DOHH2 (cell line): ENCODE data around the gene ITPKA.

Experiments used
- H3F3A ChIP-seq: fragments of 200-600 bp; sonication (generic), shearing (Covaris generic); 2 replicates; pipeline ENCODE4 v1.6.0; 2016; ENCODE audit warnings: antibody characterized with exemption, mild to moderate bottlenecking; ENCODE audit not compliant: control insufficient read depth, insufficient read depth
- H3K27ac ChIP-seq: fragments of 200-600 bp; sonication (generic); 2 replicates; pipeline ENCODE4 v1.5.1; 2014; ENCODE audit warnings: low read depth, mild to moderate bottlenecking, low read length, moderate library complexity
- H3K27me3 ChIP-seq: fragments of 200-600 bp; sonication (generic); 2 replicates; pipeline ENCODE4 v1.6.1; 2014; ENCODE audit warnings: mild to moderate bottlenecking, low read length, mixed read lengths; ENCODE audit not compliant: control insufficient read depth
- H3K36me3 ChIP-seq: fragments of 200-600 bp; sonication (generic); 2 replicates; pipeline ENCODE4 v1.6.1; 2014; ENCODE audit warnings: mild to moderate bottlenecking, low read length, moderate library complexity, mixed read lengths; ENCODE audit not compliant: control insufficient read depth
- H3K4me1 ChIP-seq: fragments of 200-600 bp; sonication (generic); 2 replicates; pipeline ENCODE4 v1.6.1; 2014; ENCODE audit warnings: mild to moderate bottlenecking, low read length, mixed read lengths; ENCODE audit not compliant: control insufficient read depth
- H3K4me2 ChIP-seq: fragments of 200-600 bp; sonication (generic); 2 replicates; pipeline ENCODE4 v1.6.0; 2014; ENCODE audit warnings: mild to moderate bottlenecking, low read length, moderate library complexity
- H3K4me3 ChIP-seq: fragments of 200-600 bp; sonication (generic); 2 replicates; pipeline ENCODE4 v1.5.1; 2014; ENCODE audit warnings: mild to moderate bottlenecking, low read length, mixed read lengths
- H3K79me2 ChIP-seq: fragments of 200-600 bp; sonication (generic); 2 replicates; pipeline ENCODE4 v1.6.1; 2014; ENCODE audit warnings: mild to moderate bottlenecking, low read length, mixed read lengths; ENCODE audit not compliant: control insufficient read depth
- H3K9me2 ChIP-seq: fragments of 200-600 bp; sonication (generic); replicated peaks from 2 replicates; pipeline ENCODE4 v1.6.1; 2014; ENCODE audit warnings: mild to moderate bottlenecking, low read length, mixed read lengths; ENCODE audit not compliant: control insufficient read depth
- H3K9me3 ChIP-seq: fragments of 200-600 bp; sonication (generic); 2 replicates; pipeline ENCODE4 v1.6.1; 2014; ENCODE audit warnings: antibody characterized with exemption, low read length, mixed read lengths; ENCODE audit not compliant: control insufficient read depth, insufficient read depth
- H4K20me1 ChIP-seq: fragments of 200-600 bp; sonication (generic); 2 replicates; pipeline ENCODE4 v1.6.0; 2014; ENCODE audit warnings: low read depth, mild to moderate bottlenecking, antibody characterized with exemption, low read length, moderate library complexity; ENCODE audit not compliant: control insufficient read depth, insufficient read depth
- EZH2phosphoT487 ChIP-seq: fragments of 200-600 bp; sonication (generic); IDR thresholded peaks from 2 replicates; pipeline ENCODE4 v1.6.1; 2017; ENCODE audit warnings: borderline replicate concordance, mild to moderate bottlenecking, antibody characterized with exemption, low read length, moderate library complexity, mixed read lengths
- TF ChIP-seq, protein P1 (sequence below): fragments of 200-600 bp; sonication (generic); IDR thresholded peaks from one replicate; pipeline ENCODE4 v1.5.1; 2014; ENCODE audit warnings: antibody characterized with exemption, mild to moderate bottlenecking, low read depth, low read length; ENCODE audit not compliant: poor library complexity, severe bottlenecking

ITPKA gene

DNA sequence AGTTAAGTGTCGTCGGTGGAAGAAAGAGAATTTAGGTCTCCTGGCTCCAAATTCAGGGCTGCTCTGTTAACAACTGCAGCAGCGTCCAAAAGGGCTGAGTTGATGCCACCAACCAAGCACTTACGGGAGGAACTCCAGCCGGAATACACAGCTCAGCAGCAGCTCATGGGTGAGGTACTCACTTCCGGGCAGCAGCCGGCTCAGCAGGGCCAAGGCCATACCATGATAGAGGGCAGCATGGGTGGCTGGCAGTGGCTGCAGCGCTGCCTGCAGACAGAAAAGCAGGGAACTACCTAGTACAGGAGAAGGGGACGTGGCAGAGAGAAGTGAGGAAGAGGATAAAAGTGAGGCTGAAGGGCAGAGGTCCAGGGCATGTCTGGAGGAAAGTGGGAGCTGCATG, 27.9 kb downstream of the ITPKA start:
- peaks cover 21% of the 10 kb centered on the region for H3K36me3 ChIP-seq

DNA sequence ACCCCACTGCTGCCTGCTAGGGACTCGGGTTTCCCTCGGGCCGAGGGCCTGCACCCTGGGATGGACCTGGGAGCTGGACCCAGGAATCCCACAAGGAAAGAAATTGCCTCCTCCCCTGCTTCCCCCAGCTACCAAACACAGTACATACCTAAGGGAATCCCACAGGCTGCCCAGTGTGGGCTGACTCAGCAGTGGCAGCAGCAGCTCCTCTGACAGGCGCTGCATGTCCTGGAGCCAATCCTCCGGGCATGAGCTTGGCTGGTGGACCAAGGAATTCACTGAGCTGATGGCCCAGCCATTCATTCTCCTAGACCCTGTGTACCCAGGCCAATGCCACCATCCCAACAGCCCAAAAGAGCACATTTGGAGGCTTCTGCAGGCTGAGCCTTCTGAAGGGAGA, 29.4 kb downstream of the ITPKA start:
- H3K79me2 ChIP-seq: no peaks in the 10 kb centered on the region
- no peaks in the 10 kb centered on the region for H4K20me1 ChIP-seq
- H3K4me3 ChIP-seq: no peak overlapping the region
- H3K4me2 ChIP-seq: no peak overlapping the region
- H3K4me1 ChIP-seq: no peaks in the 10 kb centered on the region
- no peaks in the 10 kb centered on the region for H3K9me2 ChIP-seq
- H3F3A ChIP-seq: no peaks in the 10 kb centered on the region
- no peak overlapping the region for H3K27ac ChIP-seq
- peaks cover 28% of the 10 kb centered on the region for H3K36me3 ChIP-seq
- no peaks in the 10 kb centered on the region for H3K9me3 ChIP-seq
- H3K27me3 ChIP-seq: no peaks in the 10 kb centered on the region
- no peak for TF ChIP-seq EZH2phosphoT487
- TF ChIP-seq, protein P1, sequence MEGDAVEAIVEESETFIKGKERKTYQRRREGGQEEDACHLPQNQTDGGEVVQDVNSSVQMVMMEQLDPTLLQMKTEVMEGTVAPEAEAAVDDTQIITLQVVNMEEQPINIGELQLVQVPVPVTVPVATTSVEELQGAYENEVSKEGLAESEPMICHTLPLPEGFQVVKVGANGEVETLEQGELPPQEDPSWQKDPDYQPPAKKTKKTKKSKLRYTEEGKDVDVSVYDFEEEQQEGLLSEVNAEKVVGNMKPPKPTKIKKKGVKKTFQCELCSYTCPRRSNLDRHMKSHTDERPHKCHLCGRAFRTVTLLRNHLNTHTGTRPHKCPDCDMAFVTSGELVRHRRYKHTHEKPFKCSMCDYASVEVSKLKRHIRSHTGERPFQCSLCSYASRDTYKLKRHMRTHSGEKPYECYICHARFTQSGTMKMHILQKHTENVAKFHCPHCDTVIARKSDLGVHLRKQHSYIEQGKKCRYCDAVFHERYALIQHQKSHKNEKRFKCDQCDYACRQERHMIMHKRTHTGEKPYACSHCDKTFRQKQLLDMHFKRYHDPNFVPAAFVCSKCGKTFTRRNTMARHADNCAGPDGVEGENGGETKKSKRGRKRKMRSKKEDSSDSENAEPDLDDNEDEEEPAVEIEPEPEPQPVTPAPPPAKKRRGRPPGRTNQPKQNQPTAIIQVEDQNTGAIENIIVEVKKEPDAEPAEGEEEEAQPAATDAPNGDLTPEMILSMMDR: no peak

More for the DNA sequence above, 27.9 kb downstream of the ITPKA start:
- Histone ChIP-seq H3K9me3 (no peaks in the 10 kb centered on the region), H3K4me1 (no peaks in the 10 kb centered on the region), H3K4me2 (no peak overlapping the region), H4K20me1 (no peaks in the 10 kb centered on the region), H3K27me3 (no peaks in the 10 kb centered on the region), H3K27ac (no peak overlapping the region), H3K79me2 (no peaks in the 10 kb centered on the region), H3K4me3 (no peak overlapping the region), H3K9me2 (no peaks in the 10 kb centered on the region), H3F3A (no peaks in the 10 kb centered on the region)
- no peak for TF ChIP-seq EZH2phosphoT487
- TF ChIP-seq, protein P1: no peak

DNA sequence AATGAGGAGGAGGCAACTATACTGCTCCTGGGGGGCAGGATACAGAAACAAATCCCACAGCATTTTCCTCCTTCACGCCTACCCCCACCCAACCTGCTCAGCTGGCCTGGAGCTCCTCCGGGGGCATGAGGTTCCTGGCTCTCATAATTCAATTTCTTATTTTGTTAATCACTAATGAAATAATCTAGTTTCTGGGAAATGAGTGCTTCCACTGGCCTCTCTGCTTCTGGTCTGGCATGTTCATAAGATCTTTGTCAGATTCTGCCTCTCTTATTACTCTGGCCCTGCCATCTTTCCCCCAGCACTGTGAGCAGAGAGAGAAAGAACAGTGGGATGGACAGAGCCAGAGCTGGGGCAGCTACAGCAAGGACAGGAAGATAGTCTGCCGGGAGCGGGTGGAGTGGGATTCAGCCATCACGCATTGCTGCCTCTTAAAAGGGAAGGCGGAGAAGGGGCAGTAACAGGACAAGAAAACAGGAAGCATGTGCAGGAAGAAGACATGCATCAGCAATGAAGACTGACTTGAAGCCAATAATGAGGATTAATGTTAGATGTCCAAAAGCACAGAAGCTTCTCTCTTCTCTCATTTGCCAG, 36.8 kb downstream of the ITPKA start:
- Histone ChIP-seq H3K4me3 (peak overlapping the region; percentile 45), H3K36me3 (peaks cover 71% of the 10 kb centered on the region), H3K27ac (peak overlapping the region; percentile 68), H4K20me1 (no peaks in the 10 kb centered on the region), H3F3A (no peaks in the 10 kb centered on the region), H3K4me2 (peak overlapping the region; percentile 55), H3K9me2 (no peaks in the 10 kb centered on the region), H3K4me1 (peaks cover 21% of the 10 kb centered on the region), H3K79me2 (no peaks in the 10 kb centered on the region), H3K27me3 (no peaks in the 10 kb centered on the region), H3K9me3 (no peaks in the 10 kb centered on the region)
- TF ChIP-seq, protein P1: no peak
- TF ChIP-seq EZH2phosphoT487: no peak
